ENCODE results near the gene ATP5F1D. TPM values are rescaled to one million over a fixed set of nuclear protein-coding genes. Genes with fewer than 3 reads are reported as not detected.

Gene ATP5F1D
- total and polyA plus RNA-seq, 9 donors: 99.2 to 211 (median 165) TPM

GRCh38 chr19:1226522-1227303 is 14.8 kb upstream of the ATP5F1D start:
- peaks cover 16% of the 10 kb centered on the region for H3K4me1 ChIP-seq (ENCODE audit: control insufficient read depth, insufficient read depth, low read length)
- H3K9me3 ChIP-seq (replicated peaks; ENCODE audit: control insufficient read depth, low read depth, low read length): no peaks in the 10 kb centered on the region
- H3K27me3 ChIP-seq (ENCODE audit: control insufficient read depth, insufficient read depth, low read length): no peaks in the 10 kb centered on the region
- H3K36me3 ChIP-seq (ENCODE audit: control insufficient read depth, insufficient read depth, low read length): peaks cover 53% of the 10 kb centered on the region
- WGBS (ENCODE audit: insufficient coverage): 89% methylated on average over 42 of the region's 50 CpGs
- H3K27ac ChIP-seq (ENCODE audit: low read length): no peak overlapping the region
- no peak overlapping the region for H3K4me3 ChIP-seq (ENCODE audit: low read length)
- no peak for DNase-seq

- H3K4me3 ChIP-seq (ENCODE audit: low read length): no peak overlapping the region
- H3K36me3 ChIP-seq (ENCODE audit: control insufficient read depth, insufficient read depth, low read length): peaks cover 45% of the 10 kb centered on the region
- H3K4me1 ChIP-seq (ENCODE audit: control insufficient read depth, insufficient read depth, low read length): peaks cover 16% of the 10 kb centered on the region
- no peaks in the 10 kb centered on the region for H3K27me3 ChIP-seq (ENCODE audit: control insufficient read depth, insufficient read depth, low read length)
- H3K27ac ChIP-seq (ENCODE audit: low read length): no peak overlapping the region
- 92% methylated on average over 39 of the region's 56 CpGs for WGBS (ENCODE audit: insufficient coverage)
- no peak for DNase-seq
- no peaks in the 10 kb centered on the region for H3K9me3 ChIP-seq (replicated peaks; ENCODE audit: control insufficient read depth, low read depth, low read length)
Measured at GRCh38 chr19:1227304-1228054, 14.1 kb upstream of the ATP5F1D start.

- Histone ChIP-seq H3K27ac (ENCODE audit: low read length) (no peak overlapping the region), H3K36me3 (ENCODE audit: control insufficient read depth, insufficient read depth, low read length) (peaks cover 37% of the 10 kb centered on the region), H3K4me1 (ENCODE audit: control insufficient read depth, insufficient read depth, low read length) (peaks cover 16% of the 10 kb centered on the region), H3K9me3 (replicated peaks; ENCODE audit: control insufficient read depth, low read depth, low read length) (no peaks in the 10 kb centered on the region), H3K4me3 (ENCODE audit: low read length) (no peak overlapping the region), H3K27me3 (ENCODE audit: control insufficient read depth, insufficient read depth, low read length) (no peaks in the 10 kb centered on the region)
- 95% methylated on average over 87 of the region's 100 CpGs for WGBS (ENCODE audit: insufficient coverage)
- DNase-seq: no peak
Measured at GRCh38 chr19:1228161-1228957, 13.2 kb upstream of the ATP5F1D start.

GRCh38 chr19:1229056-1229923 is 12.3 kb upstream of the ATP5F1D start:
- 94% methylated on average over 158 of the region's 158 CpGs for WGBS (ENCODE audit: insufficient coverage)
- DNase-seq: no peak

GRCh38 chr19:1229924-1230782 is 11.4 kb upstream of the ATP5F1D start:
- H3K4me1 ChIP-seq (ENCODE audit: control insufficient read depth, insufficient read depth, low read length): peaks cover 16% of the 10 kb centered on the region
- peaks cover 24% of the 10 kb centered on the region for H3K36me3 ChIP-seq (ENCODE audit: control insufficient read depth, insufficient read depth, low read length)
- no peak overlapping the region for H3K4me3 ChIP-seq (ENCODE audit: low read length)
- H3K27ac ChIP-seq (ENCODE audit: low read length): no peak overlapping the region
- H3K27me3 ChIP-seq (ENCODE audit: control insufficient read depth, insufficient read depth, low read length): no peaks in the 10 kb centered on the region
- no peaks in the 10 kb centered on the region for H3K9me3 ChIP-seq (replicated peaks; ENCODE audit: control insufficient read depth, low read depth, low read length)
- 85% methylated on average over 53 of the region's 61 CpGs for WGBS (ENCODE audit: insufficient coverage)
- no peak for DNase-seq

More at GRCh38 chr19:1229056-1229923, 12.3 kb upstream of the ATP5F1D start:
- no peaks in the 10 kb centered on the region for H3K27me3 ChIP-seq (ENCODE audit: control insufficient read depth, insufficient read depth, low read length)
- H3K27ac ChIP-seq (ENCODE audit: low read length): no peak overlapping the region
- no peaks in the 10 kb centered on the region for H3K9me3 ChIP-seq (replicated peaks; ENCODE audit: control insufficient read depth, low read depth, low read length)
- no peak overlapping the region for H3K4me3 ChIP-seq (ENCODE audit: low read length)
- peaks cover 28% of the 10 kb centered on the region for H3K36me3 ChIP-seq (ENCODE audit: control insufficient read depth, insufficient read depth, low read length)
- peaks cover 16% of the 10 kb centered on the region for H3K4me1 ChIP-seq (ENCODE audit: control insufficient read depth, insufficient read depth, low read length)

- Histone ChIP-seq H3K27ac (ENCODE audit: low read length) (no peak overlapping the region), H3K9me3 (replicated peaks; ENCODE audit: control insufficient read depth, low read depth, low read length) (no peaks in the 10 kb centered on the region), H3K36me3 (ENCODE audit: control insufficient read depth, insufficient read depth, low read length) (peaks cover 18% of the 10 kb centered on the region), H3K27me3 (ENCODE audit: control insufficient read depth, insufficient read depth, low read length) (no peaks in the 10 kb centered on the region), H3K4me1 (ENCODE audit: control insufficient read depth, insufficient read depth, low read length) (peaks cover 16% of the 10 kb centered on the region), H3K4me3 (ENCODE audit: low read length) (no peak overlapping the region)
- no peak for DNase-seq
- WGBS (ENCODE audit: insufficient coverage): 71% methylated on average over 14 of the region's 38 CpGs
Measured at GRCh38 chr19:1230783-1231489, 10.6 kb upstream of the ATP5F1D start.

- Histone ChIP-seq H3K27ac (ENCODE audit: low read length) (peak overlapping the region; percentile 35), H3K27me3 (ENCODE audit: control insufficient read depth, insufficient read depth, low read length) (peaks cover 4% of the 10 kb centered on the region), H3K36me3 (ENCODE audit: control insufficient read depth, insufficient read depth, low read length) (peaks cover 9% of the 10 kb centered on the region), H3K4me3 (ENCODE audit: low read length) (no peak overlapping the region), H3K9me3 (replicated peaks; ENCODE audit: control insufficient read depth, low read depth, low read length) (no peaks in the 10 kb centered on the region), H3K4me1 (ENCODE audit: control insufficient read depth, insufficient read depth, low read length) (peaks cover 23% of the 10 kb centered on the region)
- 60% methylated on average over 14 of the region's 15 CpGs for WGBS (ENCODE audit: insufficient coverage)
- no peak for DNase-seq
Measured at GRCh38 chr19:1231729-1232637, 9.6 kb upstream of the ATP5F1D start.

GRCh38 chr19:1232652-1233072 is 8.9 kb upstream of the ATP5F1D start:
- Histone ChIP-seq H3K27ac (ENCODE audit: low read length) (no peak overlapping the region), H3K9me3 (replicated peaks; ENCODE audit: control insufficient read depth, low read depth, low read length) (no peaks in the 10 kb centered on the region), H3K4me1 (ENCODE audit: control insufficient read depth, insufficient read depth, low read length) (peaks cover 28% of the 10 kb centered on the region), H3K27me3 (ENCODE audit: control insufficient read depth, insufficient read depth, low read length) (peaks cover 9% of the 10 kb centered on the region), H3K36me3 (ENCODE audit: control insufficient read depth, insufficient read depth, low read length) (peaks cover 4% of the 10 kb centered on the region), H3K4me3 (ENCODE audit: low read length) (no peak overlapping the region)
- peak; percentile 54 for DNase-seq
- WGBS (ENCODE audit: insufficient coverage): 12% methylated on average over 6 of the region's 15 CpGs

Data from muscle of leg (tissue), 11 donors.